H1 (cell line): ENCODE data around the gene DISC1. TPM values are rescaled to one million over a fixed set of nuclear protein-coding genes. Genes with fewer than 3 reads are reported as not detected.

Source experiments
- CTCF ChIA-PET: fragments of 300-600 bp; sonication (Branson Sonifier 250); formaldehyde crosslinking; loops from one replicate; lab custom pipeline; 2021; ENCODE audit not compliant: partially characterized antibody; lab: Charles Lee
- POLR2A ChIA-PET: fragments of 300-600 bp; sonication (Branson Sonifier 250); formaldehyde crosslinking; loops from one replicate; lab custom pipeline; 2021; ENCODE audit warnings: inconsistent platforms; ENCODE audit not compliant: partially characterized antibody; lab: Charles Lee
- DNase-seq, 2 experiments: peaks; one replicate each; pipeline versions ENCODE4 v3.0.0 to v3.0.0-alpha.2; 2010 to 2022; ENCODE audit warnings: low spot score in 2 of 2, low read depth in 1 of 2, mixed read lengths in 1 of 2
- FAIRE-seq: peaks from 2 replicates; lab custom pipeline; 2011; peaks lifted over from hg19 to GRCh38; lab: Jason Lieb, UNC
- H2AFZ ChIP-seq: 2 replicates; pipeline ENCODE4 v1.8.1; 2012; ENCODE audit warnings: low read length, inconsistent platforms
- H2AK5ac ChIP-seq: 2 replicates; pipeline ENCODE4 v1.6.1; 2013; ENCODE audit warnings: low read depth, low read length
- H2BK120ac ChIP-seq: replicated peaks from 2 replicates; pipeline ENCODE3; 2013; ENCODE audit warnings: low read depth, low read length, inconsistent platforms
- H2BK12ac ChIP-seq: 2 replicates; pipeline ENCODE4 v1.6.1; 2013; ENCODE audit warnings: low read depth, low read length
- H2BK15ac ChIP-seq: 2 replicates; pipeline ENCODE4 v1.6.1; 2013; ENCODE audit warnings: low read length
- H2BK20ac ChIP-seq: 2 replicates; pipeline ENCODE4 v1.6.1; 2013; ENCODE audit warnings: low read length
- H2BK5ac ChIP-seq: 2 replicates; pipeline ENCODE4 v1.6.1; 2013; ENCODE audit warnings: low read depth, low read length
- H3K14ac ChIP-seq: 2 replicates; pipeline ENCODE4 v1.6.1; 2013; ENCODE audit warnings: inconsistent platforms; ENCODE audit not compliant: insufficient read length
- H3K18ac ChIP-seq: 2 replicates; pipeline ENCODE4 v1.6.1; 2013; ENCODE audit warnings: low read length; ENCODE audit errors: extremely low read depth
- H3K23ac ChIP-seq: 2 replicates; pipeline ENCODE4 v1.6.1; 2013; ENCODE audit warnings: inconsistent platforms; ENCODE audit not compliant: insufficient read length
- H3K23me2 ChIP-seq: 2 replicates; pipeline ENCODE4 v1.6.1; 2013; ENCODE audit warnings: low read depth, low read length
- H3K27ac ChIP-seq: 2 replicates; pipeline ENCODE4 v1.6.1; 2011; ENCODE audit warnings: low read depth, low read length, inconsistent platforms
- H3K27me3 ChIP-seq, 4 experiments: replicated peaks in 1 of 4; 1 replicate in 1 of 4; 2 replicates in 3 of 4; pipeline versions ENCODE4 v1.6.1 to v1.8.1; 2011 to 2013; ENCODE audit warnings: low read length in 3 of 4, mild to moderate bottlenecking in 3 of 4, inconsistent platforms in 2 of 4, mixed read lengths in 2 of 4, moderate library complexity in 1 of 4; ENCODE audit not compliant: control insufficient read depth in 3 of 4, insufficient read depth in 3 of 4; ENCODE audit errors: extremely low read depth in 1 of 4
- H3K36me3 ChIP-seq, 4 experiments: 2 replicates each; pipeline versions ENCODE4 v1.6.1 to v1.8.1; 2011 to 2013; ENCODE audit warnings: mild to moderate bottlenecking in 4 of 4, low read length in 3 of 4, moderate library complexity in 2 of 4, control low read depth in 1 of 4, inconsistent platforms in 1 of 4; ENCODE audit not compliant: insufficient read depth in 4 of 4, control insufficient read depth in 2 of 4
- H3K4ac ChIP-seq: replicated peaks from 2 replicates; pipeline ENCODE3; 2013; ENCODE audit warnings: low read length, low read depth, mixed read lengths, inconsistent platforms; ENCODE audit not compliant: insufficient read length
- H3K4me1 ChIP-seq, 4 experiments: replicated peaks in 1 of 4; 1 replicate in 1 of 4; 2 replicates in 3 of 4; pipeline versions ENCODE4 v1.6.1 to v1.8.1; 2011 to 2013; ENCODE audit warnings: low read length in 3 of 4, inconsistent platforms in 2 of 4, mixed read lengths in 1 of 4; ENCODE audit not compliant: insufficient read depth in 4 of 4, control insufficient read depth in 3 of 4
- H3K4me2 ChIP-seq, 2 experiments: 2 replicates each; pipeline versions ENCODE4 v1.6.1 to v1.8.1; 2011 to 2013; ENCODE audit warnings: low read depth in 2 of 2, low read length in 2 of 2, control low read depth in 1 of 2, inconsistent platforms in 1 of 2, mild to moderate bottlenecking in 1 of 2; ENCODE audit not compliant: insufficient read depth in 1 of 2
- H3K4me3 ChIP-seq, 4 experiments: fragments of 200-600, 300-600 bp in 1 of 4; sonication (generic), shearing (Covaris generic), sonication (Bioruptor Twin) in 1 of 4; 2 replicates each; pipeline versions ENCODE4 v1.5.1 to v1.8.1; 2011 to 2016; ENCODE audit warnings: low read length in 4 of 4, low read depth in 3 of 4, control low read depth in 2 of 4, inconsistent platforms in 2 of 4, mild to moderate bottlenecking in 2 of 4, mixed read lengths in 1 of 4, moderate library complexity in 1 of 4; ENCODE audit not compliant: insufficient read depth in 2 of 4; ENCODE audit errors: extremely low read depth in 1 of 4
- H3K56ac ChIP-seq: replicated peaks from 2 replicates; pipeline ENCODE3; 2013; ENCODE audit warnings: low read depth, mild to moderate bottlenecking, mixed read lengths, low read length, inconsistent platforms; ENCODE audit not compliant: insufficient read length
- H3K79me1 ChIP-seq: 2 replicates; pipeline ENCODE4 v1.6.1; 2013; ENCODE audit warnings: low read depth, low read length, control low read depth
- H3K79me2 ChIP-seq, 2 experiments: 2 replicates each; pipeline versions ENCODE4 v1.6.1 to v1.8.1; 2012 to 2013; ENCODE audit warnings: low read length in 2 of 2, mild to moderate bottlenecking in 2 of 2, inconsistent platforms in 1 of 2; ENCODE audit not compliant: insufficient read depth in 2 of 2, control insufficient read depth in 1 of 2
- H3K9ac ChIP-seq, 4 experiments: replicated peaks in 1 of 4; 1 replicate in 1 of 4; 2 replicates in 3 of 4; pipeline versions ENCODE4 v1.6.1 to v1.8.1; 2011 to 2013; ENCODE audit warnings: low read depth in 3 of 4, low read length in 3 of 4, control low read depth in 2 of 4, mild to moderate bottlenecking in 2 of 4, moderate library complexity in 2 of 4, inconsistent platforms in 1 of 4; ENCODE audit errors: extremely low read depth in 1 of 4
- H3K9me3 ChIP-seq, 2 experiments: 2 replicates each; pipeline versions ENCODE4 v1.6.1 to v1.8.1; 2012 to 2013; ENCODE audit warnings: mild to moderate bottlenecking in 2 of 2, moderate library complexity in 2 of 2, control low read depth in 1 of 2, inconsistent platforms in 1 of 2, low read depth in 1 of 2, low read length in 1 of 2, mixed read lengths in 1 of 2; ENCODE audit not compliant: insufficient read depth in 2 of 2
- H4K20me1 ChIP-seq, 2 experiments: replicated peaks in 1 of 2; 2 replicates each; pipeline versions ENCODE3 to v1.8.1; 2011 to 2013; ENCODE audit warnings: inconsistent platforms in 2 of 2, low read length in 2 of 2, mild to moderate bottlenecking in 1 of 2; ENCODE audit not compliant: insufficient read depth in 2 of 2, control insufficient read depth in 1 of 2
- H4K5ac ChIP-seq: 2 replicates; pipeline ENCODE4 v1.6.1; 2013; ENCODE audit warnings: low read length, low read depth, mixed read lengths, inconsistent platforms; ENCODE audit not compliant: insufficient read length
- H4K8ac ChIP-seq: 2 replicates; pipeline ENCODE4 v1.8.0; 2013; ENCODE audit warnings: mild to moderate bottlenecking, moderate library complexity, low read length, inconsistent platforms; ENCODE audit not compliant: insufficient read depth; ENCODE audit errors: extremely low read depth
- H4K91ac ChIP-seq: replicated peaks from 2 replicates; pipeline ENCODE3; 2013; ENCODE audit warnings: low read length, mixed read lengths, inconsistent platforms; ENCODE audit not compliant: insufficient read length
- CHD2 ChIP-seq: IDR thresholded peaks from 2 replicates; pipeline ENCODE4 v1.6.1; 2012; ENCODE audit warnings: low read length, improper control_type of control experiment
- GABPA ChIP-seq: IDR thresholded peaks from 2 replicates; pipeline ENCODE4 v1.6.1; 2011; ENCODE audit warnings: mild to moderate bottlenecking, low read length, moderate library complexity, borderline replicate concordance; ENCODE audit not compliant: insufficient read depth
- POLR2AphosphoS5 ChIP-seq: IDR thresholded peaks from 2 replicates; pipeline ENCODE4 v1.6.1; 2011; ENCODE audit warnings: low read depth, low read length
- POU5F1 ChIP-seq: IDR thresholded peaks from 2 replicates; pipeline ENCODE4 v1.6.1; 2011; ENCODE audit warnings: low read depth, mild to moderate bottlenecking, low read length, moderate library complexity
- RNF2 ChIP-seq: fragments of 200-900, 300-1000 bp; sonication (generic); IDR thresholded peaks from 2 replicates; pipeline ENCODE4 v1.7.1; 2016; ENCODE audit warnings: borderline replicate concordance, low read depth, mild to moderate bottlenecking, antibody characterized with exemption, low read length; ENCODE audit not compliant: poor library complexity, severe bottlenecking; ENCODE audit errors: missing control alignments
- SAP30 ChIP-seq: fragments of 300-600 bp; sonication (generic); IDR thresholded peaks from 2 replicates; pipeline ENCODE4 v1.7.1; 2012; ENCODE audit warnings: low read length, moderate library complexity, mild to moderate bottlenecking, inconsistent platforms; ENCODE audit not compliant: insufficient read depth, insufficient replicate concordance
- SIN3A ChIP-seq, 2 experiments: IDR thresholded peaks in 1 of 2; conservative IDR thresholded peaks in 1 of 2; 2 replicates each; pipeline ENCODE4 v1.6.1; 2011 to 2012; ENCODE audit warnings: low read length in 2 of 2, improper control_type of control experiment in 1 of 2, low read depth in 1 of 2, mild to moderate bottlenecking in 1 of 2
- SP4 ChIP-seq: IDR thresholded peaks from 2 replicates; pipeline ENCODE4 v1.6.1; 2012; ENCODE audit warnings: low read length, inconsistent platforms
- SRF ChIP-seq: IDR thresholded peaks from 2 replicates; pipeline ENCODE4 v1.6.1; 2011; ENCODE audit warnings: mild to moderate bottlenecking, low read depth, low read length, moderate library complexity
- TBP ChIP-seq: IDR thresholded peaks from 2 replicates; pipeline ENCODE4 v1.6.1; 2011; ENCODE audit warnings: low read depth, low read length, improper control_type of control experiment
- TCF12 ChIP-seq: IDR thresholded peaks from 2 replicates; pipeline ENCODE4 v1.6.1; 2011; ENCODE audit warnings: low read depth, mild to moderate bottlenecking, low read length
- WGBS, 2 experiments: shearing (Covaris generic) in 1 of 2; methylation state at CpG; one replicate each; pipeline versions ENCODE4 v1.1.6 to v1.1.7; 2013 to 2015; ENCODE audit warnings: low lambda C conversion rate in 2 of 2, mixed read lengths in 2 of 2, inconsistent platforms in 1 of 2, low coverage in 1 of 2, missing lambda C conversion rate in 1 of 2; ENCODE audit not compliant: insufficient replicate concordance in 2 of 2, insufficient coverage in 1 of 2, insufficient read length in 1 of 2; ENCODE audit errors: extremely low coverage in 1 of 2, missing lambda C conversion rate in 1 of 2; 5-methylcytosine and 5-hydroxymethylcytosine counted together
- polyA plus RNA-seq, 7 experiments: library from polyadenylated mRNA; depleted of rRNA in 3 of 7; stranded (reverse) in 5 of 7; unstranded in 2 of 7; fragments of >200 nt in 5 of 7; fragments of 200-250 nt in 2 of 7; gene quantifications; 1 replicate in 5 of 7; 2 replicates in 1 of 7; 4 replicates in 1 of 7; pipeline versions ENCODE4 v1.2.1 to v1.2.3, GENCODE V29; 2011 to 2013; ENCODE audit warnings: missing spikeins in 2 of 7, mixed read lengths in 2 of 7
- total RNA-seq: library from RNA; stranded (reverse); fragmentation: NEBNext Ultra II Directional; extraction: Animal tissue kit (Norgen Biotek cat#: 25700); gene quantifications from 2 replicates; pipeline ENCODE4 v1.2.1, GENCODE V29; 2021

Gene DISC1
- total and polyA plus RNA-seq, 2 of the 8 experiments (the other 6 are each of a cell fraction or from before 2014, with no cell fraction given), result 1.1 to 3.5 TPM

- Histone ChIP-seq H3K56ac (no peak overlapping the region), H3K27me3 (no peaks in the 10 kb centered on the region; a peak in 1 of 7 replicates), H2BK5ac (no peak overlapping the region), H3K79me2 (no peaks in the 10 kb centered on the region), H4K8ac (no peak overlapping the region), H3K79me1 (no peaks in the 10 kb centered on the region), H3K14ac (no peak overlapping the region), H2AK5ac (no peak overlapping the region), H2AFZ (no peak overlapping the region), H3K4me2 (no peak overlapping the region), H4K20me1 (no peaks in the 10 kb centered on the region), H4K91ac (no peak overlapping the region), H3K23ac (no peak overlapping the region), H2BK20ac (no peak overlapping the region), H4K5ac (no peak overlapping the region), H2BK12ac (no peak overlapping the region), H2BK120ac (no peak overlapping the region), H2BK15ac (no peak overlapping the region), H3K4me3 (no peak overlapping the region), H3K27ac (no peak overlapping the region), H3K9me3 (no peaks in the 10 kb centered on the region), H3K4me1 (peaks cover 0 to 5% (median 0%) of the 10 kb centered on the region in 4 experiments; a peak in 1 of 7 replicates), H3K18ac (no peak overlapping the region), H3K36me3 (no peaks in the 10 kb centered on the region), H3K4ac (no peak overlapping the region), H3K23me2 (no peaks in the 10 kb centered on the region), H3K9ac (no peak overlapping the region)
- WGBS, 2 experiments, result 86% methylated on average over 1 of the region's 1 CpG; no CpG with 5 or more reads in 1 of the 2 experiments
- DNase-seq (no peak), FAIRE-seq (no peak)
- TF ChIP-seq GABPA, result no peak
- no peak for TF ChIP-seq TBP
- no peak for TF ChIP-seq TCF12
- TF ChIP-seq SAP30, result no peak
- TF ChIP-seq CHD2, result no peak
- TF ChIP-seq RNF2, result no peak
- TF ChIP-seq SRF, result no peak
- no peak for TF ChIP-seq SIN3A (conservative IDR thresholded peaks at IDR 0.05 in 1 of 2, IDR thresholded peaks at IDR 0.05 in 1 of 2; ENCODE audit: low read depth in 1 of 2, low read length in 2 of 2)
- no peak for TF ChIP-seq POLR2AphosphoS5
- no peak for TF ChIP-seq SP4
- TF ChIP-seq POU5F1, result no peak
- POLR2A ChIA-PET, result interaction anchor here (0.7 kb wide), 1 partner anchor 25 kb away, joined by 3 read pairs; no protein-coding TSS in a partner anchor
- CTCF ChIA-PET, result interaction anchor here (1.6 to 3.7 kb wide), 2 partner anchors 14 to 18 kb away, joined by 3 to 19 read pairs; no protein-coding TSS in a partner anchor
Measured at GRCh38 chr1:231969076-231969475, 342.5 kb downstream of the DISC1 start.
